OCI-LY1 (cell line): ENCODE results near the gene TUBB2B.
"Not testable (repeated sequence)": the region's sequence is repeated elsewhere in the genome, so short reads cannot be mapped to it uniquely, and the experiment has no call there.

Experiments
- H2AFZ ChIP-seq: fragments of 200-600 bp; sonication (generic), shearing (Covaris generic); 2 replicates; pipeline ENCODE4 v1.6.0; 2014; ENCODE audit warnings: antibody characterized with exemption, mild to moderate bottlenecking, low read length
- H3F3A ChIP-seq: fragments of 200-600 bp; sonication (generic), shearing (Covaris generic); 2 replicates; pipeline ENCODE4 v1.6.0; 2014; ENCODE audit warnings: mild to moderate bottlenecking, antibody characterized with exemption, low read length, moderate library complexity; ENCODE audit not compliant: insufficient read depth
- H3K27ac ChIP-seq: fragments of 200-600 bp; sonication (generic); 2 replicates; pipeline ENCODE4 v1.5.1; 2014; ENCODE audit warnings: low read length, mixed run types, mild to moderate bottlenecking, low read depth; ENCODE audit not compliant: poor library complexity, severe bottlenecking
- H3K27me3 ChIP-seq: fragments of 200-600 bp; sonication (generic); 2 replicates; pipeline ENCODE4 v1.6.0; 2014; ENCODE audit warnings: antibody characterized with exemption, mild to moderate bottlenecking, low read length, moderate library complexity; ENCODE audit not compliant: insufficient read depth
- H3K36me3 ChIP-seq: fragments of 200-600 bp; sonication (generic); 2 replicates; pipeline ENCODE4 v1.6.1; 2014; ENCODE audit warnings: mild to moderate bottlenecking, antibody characterized with exemption, low read length, moderate library complexity, mixed read lengths; ENCODE audit not compliant: insufficient read depth
- H3K4me1 ChIP-seq: fragments of 200-600 bp; sonication (generic); 2 replicates; pipeline ENCODE4 v1.5.1; 2014; ENCODE audit warnings: mild to moderate bottlenecking, low read length, moderate library complexity; ENCODE audit not compliant: insufficient read depth, severe bottlenecking
- H3K4me2 ChIP-seq: fragments of 200-600 bp; sonication (generic), shearing (Covaris generic); 2 replicates; pipeline ENCODE4 v1.6.1; 2014; ENCODE audit warnings: low read length
- H3K4me3 ChIP-seq: fragments of 200-600 bp; sonication (generic); 2 replicates; pipeline ENCODE4 v1.5.1; 2014; ENCODE audit warnings: low read length, low read depth, mild to moderate bottlenecking, mixed read lengths; ENCODE audit not compliant: poor library complexity, severe bottlenecking
- H3K79me2 ChIP-seq: fragments of 200-600 bp; shearing (Covaris generic); 2 replicates; pipeline ENCODE4 v1.6.1; 2016; ENCODE audit warnings: mixed run types, low read length, mixed read lengths; ENCODE audit not compliant: insufficient read depth
- H3K9ac ChIP-seq: fragments of 200-600 bp; sonication (generic), shearing (Covaris generic); 2 replicates; pipeline ENCODE4 v1.6.1; 2014; ENCODE audit warnings: mild to moderate bottlenecking, low read length, mixed read lengths
- H3K9me2 ChIP-seq: fragments of 200-600 bp; sonication (generic), shearing (Covaris generic); 2 replicates; pipeline ENCODE4 v1.6.1; 2014; ENCODE audit warnings: low read depth, mild to moderate bottlenecking, low read length, mixed read lengths
- H3K9me3 ChIP-seq: fragments of 200-600 bp; shearing (Covaris generic); 2 replicates; pipeline ENCODE4 v1.6.1; 2014; ENCODE audit warnings: low read length, mixed read lengths
- H4K20me1 ChIP-seq: fragments of 200-600 bp; sonication (generic), shearing (Covaris generic); 2 replicates; pipeline ENCODE4 v1.6.0; 2016; ENCODE audit warnings: mild to moderate bottlenecking, low read length; ENCODE audit not compliant: insufficient read depth
- EZH2 ChIP-seq: fragments of 200-600 bp; sonication (generic), shearing (Covaris generic); IDR thresholded peaks from 2 replicates; pipeline ENCODE4 v1.8.0; 2017; ENCODE audit warnings: borderline replicate concordance, mixed run types, mild to moderate bottlenecking, antibody characterized with exemption, low read length, moderate library complexity, mixed read lengths
- TF ChIP-seq, protein P1 (sequence below): fragments of 200-600 bp; sonication (generic), shearing (Covaris generic); IDR thresholded peaks from 2 replicates; pipeline ENCODE4 v1.5.1; 2017; ENCODE audit warnings: mild to moderate bottlenecking, antibody characterized with exemption, low read length, moderate library complexity, mixed read lengths

TUBB2B gene

DNA sequence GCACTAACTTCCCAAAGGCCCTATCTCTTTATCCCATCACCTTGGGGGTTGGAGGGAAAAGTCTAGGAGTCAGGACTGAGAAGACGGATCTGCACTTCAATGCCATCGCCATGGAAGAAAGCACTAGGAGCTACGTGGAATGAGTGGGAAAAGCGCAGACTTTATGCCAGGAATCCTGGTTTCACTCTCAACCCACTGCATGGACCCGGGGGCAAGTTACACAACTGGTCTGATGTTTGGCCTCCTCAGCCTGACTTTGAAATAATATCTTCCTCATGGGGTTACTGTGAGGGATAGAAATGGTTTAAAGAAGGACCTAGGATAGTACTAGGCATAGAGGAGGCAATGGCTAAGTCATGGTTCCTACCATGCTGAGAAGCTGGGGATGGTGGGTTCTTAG is 17.8 kb upstream of the TUBB2B start:
- H3K36me3 ChIP-seq: no peaks in the 10 kb centered on the region

DNA sequence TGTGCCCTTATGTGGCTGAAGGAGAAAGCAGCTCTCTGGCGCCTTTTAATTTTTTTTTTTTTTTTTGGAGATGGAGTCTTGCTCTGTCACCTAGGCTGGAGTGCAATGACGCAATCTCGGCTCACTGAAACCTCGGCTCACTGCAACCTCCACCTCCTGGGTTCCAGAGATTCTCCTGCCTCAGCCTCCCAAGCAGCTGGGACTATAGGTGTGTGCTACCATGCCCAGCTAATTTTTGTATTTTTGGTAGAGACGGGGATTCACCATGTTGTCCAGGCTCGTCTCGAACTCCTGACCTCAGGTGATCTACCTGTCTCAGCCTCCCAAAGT is 17.3 kb upstream of the TUBB2B start:
- not testable (repeated sequence) for H3K79me2 ChIP-seq, H3K9me2 ChIP-seq, H3K27ac ChIP-seq, H3K4me1 ChIP-seq, H4K20me1 ChIP-seq, H3K9ac ChIP-seq, H2AFZ ChIP-seq, H3K9me3 ChIP-seq, H3K36me3 ChIP-seq, H3K4me2 ChIP-seq, H3F3A ChIP-seq, H3K4me3 ChIP-seq
- H3K27me3 ChIP-seq: peaks cover 15% of the 10 kb centered on the region

More for the DNA sequence above, 17.8 kb upstream of the TUBB2B start:
- TF ChIP-seq, protein P1, sequence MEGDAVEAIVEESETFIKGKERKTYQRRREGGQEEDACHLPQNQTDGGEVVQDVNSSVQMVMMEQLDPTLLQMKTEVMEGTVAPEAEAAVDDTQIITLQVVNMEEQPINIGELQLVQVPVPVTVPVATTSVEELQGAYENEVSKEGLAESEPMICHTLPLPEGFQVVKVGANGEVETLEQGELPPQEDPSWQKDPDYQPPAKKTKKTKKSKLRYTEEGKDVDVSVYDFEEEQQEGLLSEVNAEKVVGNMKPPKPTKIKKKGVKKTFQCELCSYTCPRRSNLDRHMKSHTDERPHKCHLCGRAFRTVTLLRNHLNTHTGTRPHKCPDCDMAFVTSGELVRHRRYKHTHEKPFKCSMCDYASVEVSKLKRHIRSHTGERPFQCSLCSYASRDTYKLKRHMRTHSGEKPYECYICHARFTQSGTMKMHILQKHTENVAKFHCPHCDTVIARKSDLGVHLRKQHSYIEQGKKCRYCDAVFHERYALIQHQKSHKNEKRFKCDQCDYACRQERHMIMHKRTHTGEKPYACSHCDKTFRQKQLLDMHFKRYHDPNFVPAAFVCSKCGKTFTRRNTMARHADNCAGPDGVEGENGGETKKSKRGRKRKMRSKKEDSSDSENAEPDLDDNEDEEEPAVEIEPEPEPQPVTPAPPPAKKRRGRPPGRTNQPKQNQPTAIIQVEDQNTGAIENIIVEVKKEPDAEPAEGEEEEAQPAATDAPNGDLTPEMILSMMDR: no peak
- no peak for TF ChIP-seq EZH2
- no peak overlapping the region for H3K27ac ChIP-seq
- H3K9me3 ChIP-seq: no peaks in the 10 kb centered on the region
- H2AFZ ChIP-seq: no peak overlapping the region
- no peaks in the 10 kb centered on the region for H3K79me2 ChIP-seq
- H3K9ac ChIP-seq: no peak overlapping the region
- H3K9me2 ChIP-seq: no peaks in the 10 kb centered on the region
- no peaks in the 10 kb centered on the region for H4K20me1 ChIP-seq
- no peaks in the 10 kb centered on the region for H3F3A ChIP-seq
- H3K4me2 ChIP-seq: no peak overlapping the region
- H3K4me3 ChIP-seq: no peak overlapping the region
- no peaks in the 10 kb centered on the region for H3K4me1 ChIP-seq
- H3K27me3 ChIP-seq: peaks cover 15% of the 10 kb centered on the region

- Histone ChIP-seq H3K27ac (no peak overlapping the region), H3K9ac (no peak overlapping the region), H3F3A (no peaks in the 10 kb centered on the region), H3K9me3 (no peaks in the 10 kb centered on the region), H3K36me3 (no peaks in the 10 kb centered on the region), H3K4me1 (no peaks in the 10 kb centered on the region), H3K79me2 (no peaks in the 10 kb centered on the region), H3K9me2 (no peaks in the 10 kb centered on the region), H3K27me3 (peaks cover 15% of the 10 kb centered on the region), H4K20me1 (no peaks in the 10 kb centered on the region), H3K4me2 (no peak overlapping the region), H3K4me3 (no peak overlapping the region), H2AFZ (no peak overlapping the region)
- TF ChIP-seq EZH2: no peak
- TF ChIP-seq, protein P1: no peak
Observed at GRCh38 chr6:3244003-3244831, 16.8 kb upstream of the TUBB2B start.

- H3K4me2 ChIP-seq: no peak overlapping the region
- no peaks in the 10 kb centered on the region for H3K36me3 ChIP-seq
- no peak overlapping the region for H3K27ac ChIP-seq
- TF ChIP-seq, protein P1: no peak
- TF ChIP-seq EZH2: no peak
- no peak overlapping the region for H2AFZ ChIP-seq
- H3K9me3 ChIP-seq: no peaks in the 10 kb centered on the region
- H3K9ac ChIP-seq: no peak overlapping the region
- H3K4me3 ChIP-seq: no peak overlapping the region
- peaks cover 9% of the 10 kb centered on the region for H3K27me3 ChIP-seq
- H3K4me1 ChIP-seq: no peaks in the 10 kb centered on the region
- H3K9me2 ChIP-seq: no peaks in the 10 kb centered on the region
- H4K20me1 ChIP-seq: no peaks in the 10 kb centered on the region
- H3K79me2 ChIP-seq: no peaks in the 10 kb centered on the region
- no peaks in the 10 kb centered on the region for H3F3A ChIP-seq
Observed at GRCh38 chr6:3242768-3243167, 15.3 kb upstream of the TUBB2B start.

- H2AFZ ChIP-seq, H3F3A ChIP-seq, H3K4me2 ChIP-seq, H3K27me3 ChIP-seq, H3K9me2 ChIP-seq, H3K9me3 ChIP-seq, H3K4me1 ChIP-seq, H3K9ac ChIP-seq, H3K4me3 ChIP-seq, H3K27ac ChIP-seq, H3K36me3 ChIP-seq, H4K20me1 ChIP-seq, H3K79me2 ChIP-seq: not testable (repeated sequence)
Observed at GRCh38 chr6:3241745-3242144, 14.3 kb upstream of the TUBB2B start.
